Neural progenitor cell (in vitro differentiated cells): ENCODE results near the gene TSPAN1. TPM values are rescaled to one million over a fixed set of nuclear protein-coding genes. Genes with fewer than 3 reads are reported as not detected.

Experiments
- DNase-seq: peaks from one replicate; pipeline ENCODE4 v3.0.0-alpha.2; 2016; ENCODE audit warnings: low spot score
- H2AFZ ChIP-seq: fragments of 200-600 bp; sonication (generic); replicated peaks from 2 replicates; pipeline ENCODE4 v1.6.1; 2016; ENCODE audit warnings: antibody characterized with exemption
- H3F3A ChIP-seq: fragments of 200-600 bp; sonication (generic); 2 replicates; pipeline ENCODE4 v1.6.1; 2016; ENCODE audit warnings: antibody characterized with exemption, low read depth
- H3K27ac ChIP-seq: fragments of 200-600 bp; sonication (generic); 2 replicates; pipeline ENCODE4 v1.5.1; 2016; ENCODE audit warnings: mild to moderate bottlenecking
- H3K27me3 ChIP-seq: fragments of 200-600 bp; sonication (generic); 2 replicates; pipeline ENCODE4 v1.6.1; 2016; ENCODE audit warnings: mild to moderate bottlenecking, moderate library complexity
- H3K36me3 ChIP-seq: fragments of 200-600 bp; sonication (generic); 2 replicates; pipeline ENCODE4 v1.5.1; 2016
- H3K4me1 ChIP-seq: fragments of 200-600 bp; sonication (generic); 2 replicates; pipeline ENCODE4 v1.6.1; 2016; ENCODE audit warnings: mixed run types
- H3K4me2 ChIP-seq: fragments of 200-600 bp; sonication (generic); 2 replicates; pipeline ENCODE4 v1.6.1; 2016
- H3K4me3 ChIP-seq: fragments of 200-600 bp; sonication (generic); 2 replicates; pipeline ENCODE4 v1.5.1; 2016
- H3K79me2 ChIP-seq: fragments of 200-600 bp; sonication (generic); 2 replicates; pipeline ENCODE4 v1.6.1; 2016; ENCODE audit warnings: low read depth
- H3K9ac ChIP-seq: fragments of 200-600 bp; sonication (generic); 2 replicates; pipeline ENCODE4 v1.6.1; 2016
- H3K9me3 ChIP-seq: fragments of 200-600 bp; sonication (generic); 2 replicates; pipeline ENCODE4 v1.5.1; 2016; ENCODE audit warnings: low read depth
- H4K20me1 ChIP-seq: fragments of 200-600 bp; sonication (generic); 2 replicates; pipeline ENCODE4 v1.6.1; 2016; ENCODE audit warnings: low read depth
- H3K27ac Mint-ChIP-seq: 3 replicates; pipeline ENCODE4 v1.8.0; 2021; ENCODE audit warnings: mixed read lengths
- H3K27me3 Mint-ChIP-seq: 2 replicates; pipeline ENCODE4 v1.8.0; 2022; ENCODE audit warnings: low read depth, mild to moderate bottlenecking, inconsistent platforms, moderate library complexity, mixed read lengths; ENCODE audit not compliant: insufficient read depth
- H3K36me3 Mint-ChIP-seq: 3 replicates; pipeline ENCODE4 v1.8.0; 2021; ENCODE audit warnings: mixed read lengths
- H3K4me1 Mint-ChIP-seq: 3 replicates; pipeline ENCODE4 v1.8.0; 2021; ENCODE audit warnings: mixed read lengths
- H3K4me3 Mint-ChIP-seq: 3 replicates; pipeline ENCODE4 v1.8.0; 2021; ENCODE audit warnings: mild to moderate bottlenecking, moderate library complexity, mixed read lengths
- H3K9me3 Mint-ChIP-seq: 3 replicates; pipeline ENCODE4 v1.8.0; 2020; ENCODE audit warnings: mixed read lengths
- CTCF ChIP-seq: fragments of 200-600 bp; sonication (generic); IDR thresholded peaks from 2 replicates; pipeline ENCODE4 v1.5.1; 2017; ENCODE audit warnings: antibody characterized with exemption, mild to moderate bottlenecking
- EZH2 ChIP-seq: fragments of 200-600 bp; sonication (generic); IDR thresholded peaks from 2 replicates; pipeline ENCODE4 v1.6.1; 2017; ENCODE audit warnings: antibody characterized with exemption, mild to moderate bottlenecking, moderate library complexity
- EZH2phosphoT487 ChIP-seq: fragments of 200-600 bp; sonication (generic); IDR thresholded peaks from 2 replicates; pipeline ENCODE4 v1.6.1; 2017; ENCODE audit warnings: antibody characterized with exemption
- total RNA-seq: library from RNA; depleted of rRNA; stranded (reverse); fragments of >200 nt; gene quantifications from 2 replicates; pipeline ENCODE4 v1.2.3, GENCODE V29; 2015; ENCODE audit warnings: low replicate concordance

The TSPAN1 gene
- total RNA-seq, 1 donor from 2014 or later = not detected

DNA sequence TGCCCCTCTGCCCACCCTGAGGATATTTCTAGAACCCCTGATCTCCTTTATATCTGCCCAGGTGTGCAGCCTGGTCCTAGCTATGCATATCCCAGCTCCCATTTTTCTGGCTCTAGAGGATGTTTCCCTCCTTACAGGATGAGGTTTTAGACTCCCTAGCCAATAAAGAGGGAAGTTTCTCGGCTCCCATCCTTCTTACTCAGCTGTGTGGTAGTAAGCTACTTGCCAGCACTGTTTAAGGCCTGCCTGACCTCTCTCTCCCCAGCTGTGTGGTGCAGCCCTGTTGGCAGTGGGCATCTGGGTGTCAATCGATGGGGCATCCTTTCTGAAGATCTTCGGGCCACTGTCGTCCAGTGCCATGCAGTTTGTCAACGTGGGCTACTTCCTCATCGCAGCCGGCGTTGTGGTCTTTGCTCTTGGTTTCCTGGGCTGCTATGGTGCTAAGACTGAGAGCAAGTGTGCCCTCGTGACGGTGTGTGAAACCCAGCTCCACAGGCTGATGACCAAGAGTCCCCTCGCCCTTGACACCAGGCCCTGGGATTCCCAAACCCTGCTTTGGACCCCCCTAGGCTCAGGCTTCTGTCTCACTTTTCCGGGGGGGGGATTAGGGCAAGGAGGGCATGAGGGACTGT is 9.2 kb downstream of the TSPAN1 start:
- H3K4me3 Mint-ChIP-seq = no peak overlapping the region
- DNase-seq = no peak
- Histone ChIP-seq H3K27me3 (no peaks in the 10 kb centered on the region), H3K27ac (no peak overlapping the region), H2AFZ (no peak overlapping the region), H3K4me3 (no peak overlapping the region), H3K79me2 (no peaks in the 10 kb centered on the region), H3K4me1 (no peaks in the 10 kb centered on the region), H3K9ac (no peak overlapping the region), H3K36me3 (no peaks in the 10 kb centered on the region), H3K4me2 (no peak overlapping the region), H4K20me1 (no peaks in the 10 kb centered on the region), H3K9me3 (no peaks in the 10 kb centered on the region), H3F3A (no peaks in the 10 kb centered on the region)
- H3K27ac Mint-ChIP-seq = no peak overlapping the region
- peaks cover 5% of the 10 kb centered on the region for H3K27me3 Mint-ChIP-seq
- peaks cover 4% of the 10 kb centered on the region for H3K36me3 Mint-ChIP-seq
- H3K9me3 Mint-ChIP-seq = no peaks in the 10 kb centered on the region
- no peak for TF ChIP-seq EZH2
- no peak for TF ChIP-seq CTCF
- TF ChIP-seq EZH2phosphoT487 = no peak
- H3K4me1 Mint-ChIP-seq = peaks cover 7% of the 10 kb centered on the region

- no peak overlapping the region for H2AFZ ChIP-seq
Measured at GRCh38 chr1:46184920-46185658, 10.2 kb downstream of the TSPAN1 start.

DNA sequence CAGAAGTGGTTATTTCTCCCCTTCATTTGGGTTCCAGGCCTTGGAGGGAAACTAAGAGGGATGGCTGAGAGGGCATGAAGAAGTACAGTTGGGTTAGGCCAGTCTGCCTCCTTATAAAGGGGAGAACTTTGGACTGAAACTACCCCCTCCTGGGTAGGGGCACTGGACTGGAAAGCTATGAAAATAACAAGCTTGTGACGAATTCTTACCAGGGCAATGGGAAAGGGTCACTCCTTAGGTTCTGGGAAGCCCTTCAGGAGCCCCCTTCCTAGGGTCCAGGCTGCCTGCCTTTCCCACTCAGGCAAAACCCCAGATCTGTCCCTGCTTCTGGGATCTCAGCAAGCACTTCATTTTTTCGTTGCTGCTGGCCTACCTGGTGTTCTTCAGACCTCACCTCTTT is 11.2 kb downstream of the TSPAN1 start:
- no peak overlapping the region for H3K4me3 Mint-ChIP-seq
- Histone ChIP-seq H3K9me3 (no peaks in the 10 kb centered on the region), H3K36me3 (no peaks in the 10 kb centered on the region), H3K9ac (no peak overlapping the region), H4K20me1 (no peaks in the 10 kb centered on the region), H3K4me3 (no peak overlapping the region), H3K4me2 (no peak overlapping the region), H3K27ac (no peak overlapping the region), H3K4me1 (no peaks in the 10 kb centered on the region), H3K27me3 (no peaks in the 10 kb centered on the region), H3F3A (no peaks in the 10 kb centered on the region), H3K79me2 (no peaks in the 10 kb centered on the region), H2AFZ (no peak overlapping the region)
- no peak overlapping the region for H3K27ac Mint-ChIP-seq
- peaks cover 7% of the 10 kb centered on the region for H3K27me3 Mint-ChIP-seq
- TF ChIP-seq CTCF = no peak
- no peak for TF ChIP-seq EZH2phosphoT487
- H3K9me3 Mint-ChIP-seq = no peaks in the 10 kb centered on the region
- DNase-seq = no peak
- peaks cover 10% of the 10 kb centered on the region for H3K36me3 Mint-ChIP-seq
- H3K4me1 Mint-ChIP-seq = peaks cover 4% of the 10 kb centered on the region

More at GRCh38 chr1:46184920-46185658, 10.2 kb downstream of the TSPAN1 start:
- no peaks in the 10 kb centered on the region for H3F3A ChIP-seq
- no peak overlapping the region for H3K27ac ChIP-seq
- H3K36me3 ChIP-seq = no peaks in the 10 kb centered on the region
- H3K4me3 Mint-ChIP-seq = no peak overlapping the region
- H3K27me3 ChIP-seq = no peaks in the 10 kb centered on the region
- peaks cover 7% of the 10 kb centered on the region for H3K4me1 Mint-ChIP-seq
- H3K4me2 ChIP-seq = no peak overlapping the region
- H3K36me3 Mint-ChIP-seq = peaks cover 10% of the 10 kb centered on the region
- no peaks in the 10 kb centered on the region for H3K9me3 ChIP-seq
- H3K9me3 Mint-ChIP-seq = no peaks in the 10 kb centered on the region
- no peaks in the 10 kb centered on the region for H3K79me2 ChIP-seq
- no peaks in the 10 kb centered on the region for H4K20me1 ChIP-seq
- H3K4me3 ChIP-seq = no peak overlapping the region
- H3K9ac ChIP-seq = no peak overlapping the region
- TF ChIP-seq EZH2phosphoT487 (no peak), CTCF (no peak)
- no peak overlapping the region for H3K27ac Mint-ChIP-seq
- H3K4me1 ChIP-seq = no peaks in the 10 kb centered on the region
- DNase-seq = no peak
- H3K27me3 Mint-ChIP-seq = peaks cover 7% of the 10 kb centered on the region
